KMS-11 (cell line): ENCODE results near the gene TIMM22.

Source experiments
- H2AFZ ChIP-seq: fragments of 200-600 bp; sonication (generic); 2 replicates; pipeline ENCODE4 v1.6.1; 2016; ENCODE audit warnings: antibody characterized with exemption, mixed run types, low read depth
- H3K27ac ChIP-seq: fragments of 200-600 bp; sonication (generic); 2 replicates; pipeline ENCODE4 v1.6.1; 2016; ENCODE audit warnings: mild to moderate bottlenecking, mixed run types
- H3K27me3 ChIP-seq: fragments of 200-600 bp; sonication (generic); 2 replicates; pipeline ENCODE4 v1.6.1; 2017; ENCODE audit warnings: mild to moderate bottlenecking, low read depth, mixed run types, moderate library complexity; ENCODE audit not compliant: insufficient read depth
- H3K36me3 ChIP-seq: fragments of 200-600 bp; sonication (generic); 2 replicates; pipeline ENCODE4 v1.6.1; 2017; ENCODE audit warnings: mild to moderate bottlenecking, mixed run types; ENCODE audit not compliant: insufficient read depth
- H3K4me1 ChIP-seq: fragments of 200-600 bp; sonication (generic); 2 replicates; pipeline ENCODE4 v1.6.1; 2016; ENCODE audit warnings: mild to moderate bottlenecking, low read depth, mixed run types; ENCODE audit not compliant: poor library complexity, severe bottlenecking
- H3K4me2 ChIP-seq: fragments of 200-600 bp; sonication (generic); 2 replicates; pipeline ENCODE4 v1.7.0; 2016; ENCODE audit warnings: mild to moderate bottlenecking, mixed run types
- H3K4me3 ChIP-seq: fragments of 200-600 bp; sonication (generic); IDR thresholded peaks from 2 replicates; pipeline ENCODE4 v1.6.1; 2017; ENCODE audit warnings: low read depth, low read length, mixed read lengths; ENCODE audit not compliant: insufficient read depth
- H3K79me2 ChIP-seq: fragments of 200-600 bp; sonication (generic); 2 replicates; pipeline ENCODE4 v1.6.1; 2016; ENCODE audit warnings: low read depth, mixed run types; ENCODE audit not compliant: insufficient read depth
- H3K9ac ChIP-seq: fragments of 200-600 bp; sonication (generic); 2 replicates; pipeline ENCODE4 v1.6.1; 2016; ENCODE audit warnings: mild to moderate bottlenecking, mixed run types
- H4K20me1 ChIP-seq: fragments of 200-600 bp; sonication (generic); 2 replicates; pipeline ENCODE4 v1.6.1; 2016; ENCODE audit warnings: mild to moderate bottlenecking, mixed run types; ENCODE audit not compliant: insufficient read depth
- TF ChIP-seq, protein P1 (sequence below): fragments of 200-600 bp; sonication (generic); conservative IDR thresholded peaks from 2 replicates; pipeline ENCODE4 v1.6.1; 2017; ENCODE audit warnings: low read depth, mild to moderate bottlenecking, antibody characterized with exemption, low read length, moderate library complexity, mixed read lengths

TIMM22 gene

DNA sequence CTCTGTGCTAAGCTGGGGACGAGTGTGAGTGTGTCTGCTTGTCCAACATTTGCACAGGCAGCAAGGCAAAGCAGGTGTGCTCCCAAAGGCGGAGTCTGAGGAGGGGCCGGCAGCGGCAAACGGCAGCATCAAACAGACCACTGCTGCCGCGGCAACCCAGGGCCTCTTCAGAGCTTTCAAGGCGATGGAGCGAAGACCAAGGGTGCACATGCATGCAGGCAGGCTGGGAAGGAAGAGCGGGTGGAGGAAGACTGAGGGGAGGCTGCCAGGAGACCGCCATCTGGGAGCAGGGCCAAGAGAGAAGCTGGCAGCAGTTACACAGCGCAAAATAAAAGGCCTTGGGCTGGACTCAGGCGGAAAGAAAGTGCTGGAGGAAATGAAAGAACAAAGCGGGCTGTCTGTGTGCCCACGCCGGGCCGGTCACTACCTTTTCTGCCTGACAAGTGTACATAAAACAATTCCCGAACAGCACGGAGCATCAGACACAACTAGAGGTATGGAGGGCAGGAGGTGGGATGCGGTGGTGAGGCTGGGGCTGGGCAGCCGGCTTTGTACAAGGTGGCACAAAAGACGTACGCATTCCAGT is 8.5 kb downstream of the TIMM22 start:
- no peaks in the 10 kb centered on the region for H3K27me3 ChIP-seq
- H4K20me1 ChIP-seq: no peaks in the 10 kb centered on the region
- no peak overlapping the region for H3K27ac ChIP-seq
- no peak overlapping the region for H3K4me2 ChIP-seq
- TF ChIP-seq, protein P1, sequence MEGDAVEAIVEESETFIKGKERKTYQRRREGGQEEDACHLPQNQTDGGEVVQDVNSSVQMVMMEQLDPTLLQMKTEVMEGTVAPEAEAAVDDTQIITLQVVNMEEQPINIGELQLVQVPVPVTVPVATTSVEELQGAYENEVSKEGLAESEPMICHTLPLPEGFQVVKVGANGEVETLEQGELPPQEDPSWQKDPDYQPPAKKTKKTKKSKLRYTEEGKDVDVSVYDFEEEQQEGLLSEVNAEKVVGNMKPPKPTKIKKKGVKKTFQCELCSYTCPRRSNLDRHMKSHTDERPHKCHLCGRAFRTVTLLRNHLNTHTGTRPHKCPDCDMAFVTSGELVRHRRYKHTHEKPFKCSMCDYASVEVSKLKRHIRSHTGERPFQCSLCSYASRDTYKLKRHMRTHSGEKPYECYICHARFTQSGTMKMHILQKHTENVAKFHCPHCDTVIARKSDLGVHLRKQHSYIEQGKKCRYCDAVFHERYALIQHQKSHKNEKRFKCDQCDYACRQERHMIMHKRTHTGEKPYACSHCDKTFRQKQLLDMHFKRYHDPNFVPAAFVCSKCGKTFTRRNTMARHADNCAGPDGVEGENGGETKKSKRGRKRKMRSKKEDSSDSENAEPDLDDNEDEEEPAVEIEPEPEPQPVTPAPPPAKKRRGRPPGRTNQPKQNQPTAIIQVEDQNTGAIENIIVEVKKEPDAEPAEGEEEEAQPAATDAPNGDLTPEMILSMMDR: no peak
- no peaks in the 10 kb centered on the region for H3K4me1 ChIP-seq
- H2AFZ ChIP-seq: no peak overlapping the region
- no peaks in the 10 kb centered on the region; the same call in 1 of the 2 replicates for H3K36me3 ChIP-seq
- H3K9ac ChIP-seq: no peak overlapping the region
- no peaks in the 10 kb centered on the region for H3K79me2 ChIP-seq
- H3K4me3 ChIP-seq: no peak overlapping the region

DNA sequence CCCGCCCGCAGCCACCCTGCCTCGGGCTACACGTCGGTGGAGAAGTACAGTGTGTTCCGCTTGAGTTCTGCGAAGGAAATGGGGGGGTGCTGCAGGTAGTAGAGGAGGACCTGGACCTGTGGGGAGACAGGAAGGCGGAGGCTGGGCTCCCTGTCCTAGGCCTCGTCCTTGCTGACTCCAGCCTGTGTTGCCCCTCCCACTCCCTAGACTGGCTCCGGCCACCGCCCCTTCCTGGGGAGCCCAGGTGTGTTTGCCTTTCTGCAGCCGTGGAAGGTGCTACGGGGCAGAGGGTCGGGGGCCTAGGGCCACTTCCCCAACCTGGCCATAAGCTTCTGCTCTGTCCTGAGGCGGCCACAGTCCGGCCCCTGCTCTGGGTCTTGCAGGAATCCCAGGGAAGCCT is 9.1 kb downstream of the TIMM22 start:
- Histone ChIP-seq H3K27ac (no peak overlapping the region), H3K27me3 (no peaks in the 10 kb centered on the region), H2AFZ (no peak overlapping the region), H3K36me3 (no peaks in the 10 kb centered on the region; the same call in 1 of the 2 replicates), H3K4me3 (no peak overlapping the region), H3K4me1 (no peaks in the 10 kb centered on the region), H3K4me2 (no peak overlapping the region), H3K9ac (no peak overlapping the region), H4K20me1 (no peaks in the 10 kb centered on the region), H3K79me2 (no peaks in the 10 kb centered on the region)
- TF ChIP-seq, protein P1: no peak

DNA sequence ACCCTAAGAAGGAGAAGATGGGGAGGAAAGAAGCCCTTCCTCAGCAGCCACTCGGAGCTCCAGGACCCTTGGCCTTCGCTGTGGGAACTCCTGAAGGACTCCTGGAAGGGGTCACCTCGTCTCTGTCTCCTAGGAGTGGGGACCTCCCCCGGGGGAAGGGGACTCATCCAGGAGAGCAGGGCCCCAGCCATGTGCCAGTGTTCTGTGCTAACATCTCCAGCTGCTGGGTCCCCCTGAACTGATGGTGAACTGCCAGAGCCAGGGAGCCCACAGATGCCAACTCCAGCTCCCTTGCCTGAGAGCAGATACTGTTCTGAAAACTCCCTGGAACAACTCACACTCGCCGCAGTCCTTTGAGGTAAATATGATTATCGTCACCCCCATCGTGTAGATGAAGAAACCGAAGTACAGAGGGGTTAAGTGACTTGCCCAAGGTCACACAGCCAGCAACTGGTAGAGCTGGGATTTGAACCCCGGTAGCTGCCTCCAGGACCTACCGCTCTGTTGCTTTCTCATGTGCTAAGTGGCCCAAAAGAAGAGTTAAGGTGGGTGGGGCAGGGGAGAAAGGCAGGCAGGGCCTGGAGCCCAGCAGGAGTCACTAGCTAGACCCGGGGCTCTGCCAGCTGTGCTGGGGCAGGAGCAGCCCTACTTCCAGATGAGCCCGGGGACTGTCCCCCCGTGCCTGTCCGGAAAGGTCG is 10.5 kb downstream of the TIMM22 start:
- H3K27ac ChIP-seq: no peak overlapping the region
- no peaks in the 10 kb centered on the region for H3K4me1 ChIP-seq
- no peak overlapping the region for H2AFZ ChIP-seq
- H3K27me3 ChIP-seq: no peaks in the 10 kb centered on the region
- no peaks in the 10 kb centered on the region for H3K79me2 ChIP-seq
- H3K4me3 ChIP-seq: no peak overlapping the region
- H4K20me1 ChIP-seq: no peaks in the 10 kb centered on the region
- no peak overlapping the region for H3K4me2 ChIP-seq
- H3K36me3 ChIP-seq: no peaks in the 10 kb centered on the region
- TF ChIP-seq, protein P1: no peak
- no peak overlapping the region for H3K9ac ChIP-seq

DNA sequence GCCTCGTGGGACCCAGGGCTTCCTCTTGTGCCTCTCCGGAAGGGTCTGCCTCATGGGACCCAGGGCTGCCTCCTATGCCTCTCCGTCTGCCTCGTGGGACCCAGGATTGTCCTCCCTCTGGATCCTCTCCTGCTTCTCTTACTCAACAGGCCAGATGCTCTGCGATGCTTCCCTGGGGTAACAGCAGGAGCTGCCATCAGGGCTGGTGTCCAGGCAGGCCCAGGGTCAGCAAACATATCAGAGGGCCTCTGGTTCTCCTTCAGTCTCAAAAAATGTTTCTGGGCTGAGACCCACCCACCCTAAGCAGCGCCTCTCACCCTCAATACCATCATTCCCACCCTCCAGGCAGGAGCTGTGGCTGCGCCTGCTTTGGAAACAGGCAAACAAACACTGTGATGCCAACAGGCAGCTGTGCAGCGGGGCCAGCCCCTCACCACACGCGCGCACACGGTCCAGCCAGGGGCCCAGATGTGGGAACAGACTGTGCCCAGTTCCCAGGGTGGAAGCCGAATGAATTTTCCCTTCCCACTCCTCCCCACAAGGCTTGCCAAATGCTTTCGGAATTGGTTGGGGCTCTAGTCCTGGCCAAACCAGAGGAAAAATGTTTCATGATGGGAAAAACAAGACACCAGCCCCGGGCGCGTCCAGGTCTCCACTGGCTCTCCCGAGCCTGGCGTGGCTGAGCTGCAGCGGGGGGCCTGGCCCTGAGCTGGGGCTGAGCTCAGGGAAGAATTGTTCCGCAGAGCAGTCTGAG is 11.3 kb downstream of the TIMM22 start:
- H3K4me2 ChIP-seq: no peak overlapping the region
- no peaks in the 10 kb centered on the region for H3K79me2 ChIP-seq
- H3K4me3 ChIP-seq: no peak overlapping the region
- no peak overlapping the region for H3K9ac ChIP-seq
- H2AFZ ChIP-seq: no peak overlapping the region
- no peaks in the 10 kb centered on the region for H3K4me1 ChIP-seq
- no peak overlapping the region for H3K27ac ChIP-seq
- H3K27me3 ChIP-seq: no peaks in the 10 kb centered on the region
- no peaks in the 10 kb centered on the region for H4K20me1 ChIP-seq
- H3K36me3 ChIP-seq: no peaks in the 10 kb centered on the region
- TF ChIP-seq, protein P1: no peak
